GM18858 (cell line): Measurements from ENCODE around the gene DHRS1.

Source experiments
- ATAC-seq: cut with Tn5 transposase; IDR thresholded peaks from one replicate; pipeline ENCODE4 v1.9.1; 2021; ENCODE audit not compliant: unreplicated experiment

DHRS1 gene

GRCh38 chr14:24299255-24300191 is at the start of gene DHRS1, which contains the start of gene NOP9:
TSS of gene DHRS1 (minus strand) at chr14:24299780. CDS start at chr14:24299106, 674 bp downstream.
TSS of gene NOP9 (plus strand) at chr14:24299850. CDS start at chr14:24299955, 105 bp downstream.
- peak; percentile 38 for ATAC-seq

- no peak for ATAC-seq
Measured at GRCh38 chr14:24348186-24348585, 48.6 kb upstream of the DHRS1 start.

- ATAC-seq = no peak
Measured at GRCh38 chr14:24347134-24347533, 47.6 kb upstream of the DHRS1 start.

- no peak for ATAC-seq
Measured at GRCh38 chr14:24343795-24344660, 44.4 kb upstream of the DHRS1 start.

- no peak for ATAC-seq
Measured at GRCh38 chr14:24342889-24343288, 43.3 kb upstream of the DHRS1 start.

- no peak for ATAC-seq
Measured at GRCh38 chr14:24340606-24341005, 41.0 kb upstream of the DHRS1 start.

GRCh38 chr14:24339284-24340151 is 39.9 kb upstream of the DHRS1 start, which contains the start of gene RIPK3:
TSS of gene RIPK3 (minus strand) at chr14:24339991. CDS start at chr14:24339826, 165 bp downstream.
- ATAC-seq = peak; percentile 81

GRCh38 chr14:24338843-24339242 is 39.3 kb upstream of the DHRS1 start:
- no peak for ATAC-seq

GRCh38 chr14:24337824-24338175 is 38.2 kb upstream of the DHRS1 start:
- no peak for ATAC-seq

- no peak for ATAC-seq
Measured at GRCh38 chr14:24337144-24337823, 37.7 kb upstream of the DHRS1 start.

GRCh38 chr14:24335461-24336171 is 36.0 kb upstream of the DHRS1 start:
- ATAC-seq = no peak

- no peak for ATAC-seq
Measured at GRCh38 chr14:24334431-24335291, 35.1 kb upstream of the DHRS1 start, which contains the start of gene ADCY4. TSS of gene ADCY4 (minus strand) at chr14:24335071. CDS start at chr14:24334652, 419 bp downstream.

GRCh38 chr14:24332268-24332993 is 32.9 kb upstream of the DHRS1 start:
- ATAC-seq = peak; percentile 71

- ATAC-seq = no peak
Measured at GRCh38 chr14:24331731-24332267, 32.2 kb upstream of the DHRS1 start.

GRCh38 chr14:24330973-24331674 is 31.5 kb upstream of the DHRS1 start:
- ATAC-seq = no peak

- no peak for ATAC-seq
Measured at GRCh38 chr14:24329736-24330135, 30.2 kb upstream of the DHRS1 start.
